Mucosa of descending colon (tissue), 3 donors: ENCODE results near the gene NIPA2. TPM values are rescaled to one million over a fixed set of nuclear protein-coding genes. Genes with fewer than 3 reads are reported as not detected.

Experiments used
- ATAC-seq: fragments of 200-7000 bp; cut with Tn5 transposase; one replicate; pipeline ENCODE4 v1.9.1; 2020; ENCODE audit warnings: mild to moderate bottlenecking, moderate library complexity
- DNase-seq, 3 donors: peaks; one replicate each; pipeline ENCODE4 v3.0.0-alpha.2; 2020
- H3K36me3 ChIP-seq: fragments of 200-600 bp; one replicate; pipeline ENCODE4 v1.8.0; 2021; ENCODE audit warnings: low read depth, mild to moderate bottlenecking
- H3K4me1 ChIP-seq: fragments of 200-600 bp; one replicate; pipeline ENCODE4 v1.8.0; 2021; ENCODE audit warnings: low read depth, mild to moderate bottlenecking
- H3K4me3 ChIP-seq: fragments of 200-600 bp; one replicate; pipeline ENCODE4 v1.8.0; 2021; ENCODE audit warnings: mild to moderate bottlenecking
- H3K9me3 ChIP-seq: fragments of 200-600 bp; one replicate; pipeline ENCODE4 v1.8.0; 2021; ENCODE audit warnings: mild to moderate bottlenecking
- intact Hi-C, 2 donors: fragments of 100-400 bp; cut with DNase I in 1 of 2; cut with micrococcal nuclease in 1 of 2; formaldehyde crosslinking; loops; one replicate each; pipeline versions ENCODE4 v1.11.0 to v1.11.1; 2022; cut with DNase I, micrococcal nuclease
- total RNA-seq, 3 donors: library from RNA; stranded (reverse); fragmentation: NEBNext Ultra II Directional in 2 of 3; extraction: Animal tissue kit (Norgen Biotek cat#: 25700) in 2 of 3; gene quantifications; one replicate each; pipeline versions ENCODE4 v1.2.1 to v1.2.4, GENCODE V29; 2021 to 2023
- TF ChIP-seq, protein P1 (sequence below): fragments of 200-600 bp; IDR thresholded peaks from one replicate; pipeline ENCODE4 v1.8.0; 2022; ENCODE audit warnings: antibody characterized with exemption, mild to moderate bottlenecking
- donor health status: DM: no; HTN: no; CAD: no; lungs with moderate emphysema.
- donor health status: DM: no; HTN: no; CAD: no.
- donor health status: DM: no; HTN: yes; CAD: no.

The NIPA2 gene
- total RNA-seq, 3 donors from 2014 or later: 50.7 to 77.7 (median 71.7) TPM

DNA sequence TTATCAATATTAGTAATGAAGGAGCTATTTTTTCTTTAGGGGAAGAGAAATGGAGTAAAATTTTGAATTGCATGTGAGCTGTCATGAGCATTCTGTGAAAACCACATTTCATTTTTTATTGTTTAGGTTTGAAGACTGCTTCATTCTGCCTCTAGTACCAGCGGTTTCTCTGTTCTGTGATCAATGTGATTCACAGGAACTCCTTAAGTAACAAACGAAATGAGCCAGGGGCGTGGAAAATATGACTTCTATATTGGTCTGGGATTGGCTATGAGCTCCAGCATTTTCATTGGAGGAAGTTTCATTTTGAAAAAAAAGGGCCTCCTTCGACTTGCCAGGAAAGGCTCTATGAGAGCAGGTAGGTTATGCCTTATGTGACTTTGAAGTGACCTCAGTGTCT, 13.0 kb downstream of the NIPA2 start:
- Histone ChIP-seq H3K36me3 (no peaks in the 10 kb centered on the region), H3K9me3 (no peaks in the 10 kb centered on the region), H3K4me3 (no peak overlapping the region), H3K4me1 (no peaks in the 10 kb centered on the region)
- no peak for DNase-seq
- TF ChIP-seq, protein P1, sequence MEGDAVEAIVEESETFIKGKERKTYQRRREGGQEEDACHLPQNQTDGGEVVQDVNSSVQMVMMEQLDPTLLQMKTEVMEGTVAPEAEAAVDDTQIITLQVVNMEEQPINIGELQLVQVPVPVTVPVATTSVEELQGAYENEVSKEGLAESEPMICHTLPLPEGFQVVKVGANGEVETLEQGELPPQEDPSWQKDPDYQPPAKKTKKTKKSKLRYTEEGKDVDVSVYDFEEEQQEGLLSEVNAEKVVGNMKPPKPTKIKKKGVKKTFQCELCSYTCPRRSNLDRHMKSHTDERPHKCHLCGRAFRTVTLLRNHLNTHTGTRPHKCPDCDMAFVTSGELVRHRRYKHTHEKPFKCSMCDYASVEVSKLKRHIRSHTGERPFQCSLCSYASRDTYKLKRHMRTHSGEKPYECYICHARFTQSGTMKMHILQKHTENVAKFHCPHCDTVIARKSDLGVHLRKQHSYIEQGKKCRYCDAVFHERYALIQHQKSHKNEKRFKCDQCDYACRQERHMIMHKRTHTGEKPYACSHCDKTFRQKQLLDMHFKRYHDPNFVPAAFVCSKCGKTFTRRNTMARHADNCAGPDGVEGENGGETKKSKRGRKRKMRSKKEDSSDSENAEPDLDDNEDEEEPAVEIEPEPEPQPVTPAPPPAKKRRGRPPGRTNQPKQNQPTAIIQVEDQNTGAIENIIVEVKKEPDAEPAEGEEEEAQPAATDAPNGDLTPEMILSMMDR: no peak
- no peak for ATAC-seq
- intact Hi-C loops: loop anchor here in 1 of 2 donors (10.0 kb wide), 1 partner anchor 183 kb away; the partner anchor contains the start of gene TUBGCP5

DNA sequence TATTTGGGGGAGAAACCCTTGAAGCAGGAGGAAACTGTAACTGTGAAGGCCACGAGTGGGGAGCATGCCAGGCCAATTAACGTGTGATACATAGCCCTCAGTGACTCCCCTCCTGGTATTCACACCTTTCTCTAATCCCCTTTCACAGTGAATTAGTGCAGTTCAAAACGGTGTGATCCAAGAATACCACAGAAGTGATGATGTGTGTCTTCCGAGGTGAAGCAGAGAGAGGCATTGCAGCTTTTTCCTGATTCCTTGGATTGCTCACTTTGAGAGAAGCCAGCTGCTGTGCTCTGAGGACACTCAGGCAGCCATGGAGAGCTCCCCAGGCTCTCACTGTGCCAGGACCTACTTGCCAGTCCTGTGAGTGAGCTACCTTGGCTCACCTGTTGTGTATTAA, 17.3 kb downstream of the NIPA2 start:
- H3K36me3 ChIP-seq: no peaks in the 10 kb centered on the region
- H3K9me3 ChIP-seq: no peaks in the 10 kb centered on the region
- ATAC-seq: no peak
- H3K4me1 ChIP-seq: no peaks in the 10 kb centered on the region
- no peak overlapping the region for H3K4me3 ChIP-seq
- TF ChIP-seq, protein P1: no peak
- intact Hi-C loops: loop anchor here in 1 of 2 donors (10.0 kb wide), 1 partner anchor 179 kb away; the partner anchor contains the start of gene TUBGCP5
- DNase-seq: no peak

DNA sequence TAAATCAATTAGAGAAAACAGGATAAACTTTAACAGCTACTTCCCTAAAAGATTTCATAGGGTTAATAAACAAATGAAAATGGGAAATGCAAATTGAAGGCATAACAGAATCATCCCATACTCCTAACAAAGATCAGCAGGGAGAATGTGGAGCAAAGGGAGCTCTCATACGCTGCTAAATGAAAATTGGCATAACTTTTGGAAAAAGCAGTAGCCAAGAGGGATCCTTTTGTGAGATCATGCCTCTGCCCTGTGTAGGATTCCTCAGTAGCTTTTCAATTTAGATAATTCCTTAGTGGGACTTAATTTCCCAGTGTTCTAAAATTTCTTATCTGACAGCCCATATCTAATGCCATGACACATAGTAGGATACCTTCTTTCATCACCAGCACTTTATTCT, 18.2 kb downstream of the NIPA2 start:
- TF ChIP-seq, protein P1: no peak
- DNase-seq (no peak), ATAC-seq (no peak)
- Histone ChIP-seq H3K9me3 (no peaks in the 10 kb centered on the region), H3K36me3 (no peaks in the 10 kb centered on the region), H3K4me3 (no peak overlapping the region), H3K4me1 (no peaks in the 10 kb centered on the region)
- intact Hi-C loops: loop anchor here in 1 of 2 donors (10.0 kb wide), 1 partner anchor 178 kb away; the partner anchor contains the start of gene TUBGCP5

DNA sequence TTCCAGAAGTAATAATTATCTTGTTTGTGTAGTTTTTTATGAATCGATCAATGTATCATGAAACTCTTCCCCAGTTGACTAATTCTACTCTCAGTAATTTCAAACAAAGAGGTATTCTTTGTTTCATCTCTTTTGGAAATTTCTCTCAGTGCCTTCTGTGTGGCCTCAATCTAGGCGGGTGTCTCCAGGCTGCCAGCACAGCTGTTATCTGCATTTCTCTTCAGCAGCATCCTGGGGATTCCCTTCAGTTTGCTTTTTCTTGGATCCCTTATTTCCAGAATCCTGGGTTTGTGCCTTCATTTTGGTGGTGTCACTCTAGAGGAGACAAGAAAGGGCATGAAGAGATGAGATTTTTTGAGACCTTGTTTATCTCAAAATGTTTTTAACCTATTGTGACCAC, 22.7 kb downstream of the NIPA2 start:
- DNase-seq (no peak), ATAC-seq (no peak)
- Histone ChIP-seq H3K36me3 (no peaks in the 10 kb centered on the region), H3K4me1 (no peaks in the 10 kb centered on the region), H3K4me3 (no peak overlapping the region), H3K9me3 (no peaks in the 10 kb centered on the region)
- intact Hi-C loops: no loop called here
- TF ChIP-seq, protein P1: no peak

DNA sequence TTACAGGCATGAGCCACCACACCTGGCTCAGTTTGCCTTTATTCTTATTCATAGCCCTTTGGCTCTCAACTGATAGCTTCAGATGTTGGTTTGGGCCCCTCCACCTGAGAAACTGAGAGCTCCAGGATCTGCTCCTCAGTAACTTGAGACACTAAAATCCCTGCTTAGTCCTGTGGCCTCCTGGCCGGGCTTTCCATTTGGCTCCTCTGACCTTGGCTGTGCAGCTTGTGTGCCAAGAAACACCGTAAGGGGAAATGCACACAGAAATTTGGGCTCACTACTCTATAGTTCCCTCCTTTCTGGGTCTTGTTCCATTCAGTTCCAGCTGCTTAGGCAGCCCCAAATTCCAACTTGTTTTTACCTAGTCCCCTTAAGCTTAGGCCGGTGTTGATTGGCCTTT, 24.9 kb downstream of the NIPA2 start:
- Histone ChIP-seq H3K36me3 (no peaks in the 10 kb centered on the region), H3K9me3 (no peaks in the 10 kb centered on the region), H3K4me1 (no peaks in the 10 kb centered on the region), H3K4me3 (no peak overlapping the region)
- ATAC-seq (no peak), DNase-seq (no peak)
- intact Hi-C loops: no loop called here
- TF ChIP-seq, protein P1: no peak

DNA sequence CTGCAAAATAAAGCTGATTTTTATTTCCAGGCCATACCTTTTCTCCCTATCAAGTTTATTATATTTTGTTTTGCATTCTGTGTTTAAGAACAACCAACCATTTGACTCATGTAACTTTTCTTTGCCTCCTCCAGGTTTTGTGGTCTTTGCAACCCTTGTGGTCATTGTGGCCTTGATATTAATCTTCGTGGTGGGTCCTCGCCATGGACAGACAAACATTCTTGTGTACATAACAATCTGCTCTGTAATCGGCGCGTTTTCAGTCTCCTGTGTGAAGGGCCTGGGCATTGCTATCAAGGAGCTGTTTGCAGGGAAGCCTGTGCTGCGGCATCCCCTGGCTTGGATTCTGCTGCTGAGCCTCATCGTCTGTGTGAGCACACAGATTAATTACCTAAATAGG, 27.6 kb downstream of the NIPA2 start:
- intact Hi-C loops: no loop called here

More for the DNA sequence above, 27.6 kb downstream of the NIPA2 start:
- ATAC-seq: no peak
- DNase-seq: no peak
- no peak overlapping the region for H3K4me3 ChIP-seq
- no peaks in the 10 kb centered on the region for H3K4me1 ChIP-seq
- H3K9me3 ChIP-seq: no peaks in the 10 kb centered on the region
- H3K36me3 ChIP-seq: no peaks in the 10 kb centered on the region
- TF ChIP-seq, protein P1: no peak
